Measurements from ENCODE around the gene ID2. TPM values are rescaled to one million over a fixed set of nuclear protein-coding genes. Genes with fewer than 3 reads are reported as not detected.
A peak's percentile ranks its signal among the peaks of the same experiment; 100 is the strongest.

ID2 gene
- 252 TPM for polyA plus RNA-seq (2013, experiment 1 of 2)
- 263 TPM for polyA plus RNA-seq (2013, experiment 2 of 2)

- peak within 1 kb of the TSS; percentile 66 to 88 for H3K4me3 ChIP-seq (ENCODE audit: low read length in 2 of 2)
- peak within 1 kb of the TSS; percentile 98 for H3K9ac ChIP-seq (ENCODE audit: low read depth, low read length, poor library complexity)
- no peak within 1 kb of the TSS for H4K91ac ChIP-seq (ENCODE audit: low read depth, low read length, poor library complexity)
- H3K79me1 ChIP-seq (ENCODE audit: low read depth, low read length), result peaks cover 2% of the 10 kb centered on the region
- peak within 1 kb of the TSS; percentile 92 for H3K4me2 ChIP-seq (ENCODE audit: insufficient read depth, low read length, poor library complexity, severe bottlenecking)
- no peaks in the 10 kb centered on the region for H3K27me3 ChIP-seq (ENCODE audit: control insufficient read depth in 3 of 3, insufficient read depth in 3 of 3, low read depth in 1 of 3, low read length in 3 of 3)
- WGBS, 2 donors (ENCODE audit: extremely low coverage in 2 of 2, insufficient read length in 2 of 2, insufficient replicate concordance in 1 of 2), result no CpG with 5 or more reads among the region's 70 CpGs
- H3K9me3 ChIP-seq (replicated peaks in 1 of 2; ENCODE audit: control insufficient read depth in 2 of 2, insufficient read depth in 1 of 2, low read depth in 1 of 2, low read length in 2 of 2), result no peaks in the 10 kb centered on the region
- no peak within 1 kb of the TSS for H3K14ac ChIP-seq (ENCODE audit: low read length)
- peak within 1 kb of the TSS; percentile 92 for H3K18ac ChIP-seq (ENCODE audit: low read length)
- DNase-seq (ENCODE audit: low spot score), result peak; percentile 98
- peak within 1 kb of the TSS; percentile 74 for H3K27ac ChIP-seq (replicated peaks; ENCODE audit: low read length)
- H2AK5ac ChIP-seq (ENCODE audit: low read depth, low read length), result no peak within 1 kb of the TSS
- H2BK120ac ChIP-seq (ENCODE audit: low read depth, low read length), result no peak within 1 kb of the TSS
- H2BK12ac ChIP-seq (ENCODE audit: low read length), result no peak within 1 kb of the TSS
- peak within 1 kb of the TSS; percentile 32 for H2BK15ac ChIP-seq (ENCODE audit: low read length)
- H4K8ac ChIP-seq (ENCODE audit: low read depth, low read length), result no peak within 1 kb of the TSS
- H2AFZ ChIP-seq (ENCODE audit: low read length), result peak within 1 kb of the TSS; percentile 62
- H3K4ac ChIP-seq (ENCODE audit: low read length), result no peak within 1 kb of the TSS
- peak within 1 kb of the TSS; percentile 99 for H3K23ac ChIP-seq (ENCODE audit: low read depth, low read length, poor library complexity)
- no peak within 1 kb of the TSS for H2BK5ac ChIP-seq (ENCODE audit: low read length)
- peaks cover 14 to 35% of the 10 kb centered on the region in 2 donors for H3K4me1 ChIP-seq (ENCODE audit: control insufficient read depth in 2 of 2, insufficient read depth in 1 of 2, low read depth in 1 of 2, low read length in 2 of 2)
- H3K36me3 ChIP-seq (replicated peaks in 1 of 2; ENCODE audit: control insufficient read depth in 2 of 2, insufficient read depth in 2 of 2, low read length in 2 of 2), result no peaks in the 10 kb centered on the region
Measured at GRCh38 chr2:8681786-8682692, at the start of gene ID2. Gene ID2 (plus strand): TSS chr2:8682056. CDS start chr2:8682166, 110 bp downstream.

GRCh38 chr2:8632755-8633154 lies 49.1 kb upstream of the ID2 start:
- Histone ChIP-seq H2BK5ac (ENCODE audit: low read length) (peak overlapping the region; percentile 71), H3K23ac (ENCODE audit: low read depth, low read length, poor library complexity) (no peak overlapping the region), H4K91ac (ENCODE audit: low read depth, low read length, poor library complexity) (no peak overlapping the region), H2BK15ac (ENCODE audit: low read length) (peak overlapping the region; percentile 73), H2AK5ac (ENCODE audit: low read depth, low read length) (peak overlapping the region; percentile 58), H3K9me3 (replicated peaks in 1 of 2; ENCODE audit: control insufficient read depth in 2 of 2, insufficient read depth in 1 of 2, low read depth in 1 of 2, low read length in 2 of 2) (no peaks in the 10 kb centered on the region), H3K4me3 (ENCODE audit: low read length in 2 of 2) (no peak overlapping the region), H3K27ac (replicated peaks; ENCODE audit: low read length) (no peak overlapping the region), H3K14ac (ENCODE audit: low read length) (peak overlapping the region; percentile 49), H2BK12ac (ENCODE audit: low read length) (no peak overlapping the region), H3K18ac (ENCODE audit: low read length) (peak overlapping the region; percentile 81), H3K4me1 (ENCODE audit: control insufficient read depth in 2 of 2, insufficient read depth in 1 of 2, low read depth in 1 of 2, low read length in 2 of 2) (peaks cover 16 to 17% of the 10 kb centered on the region in 2 donors), H3K9ac (ENCODE audit: low read depth, low read length, poor library complexity) (no peak overlapping the region), H2BK120ac (ENCODE audit: low read depth, low read length) (no peak overlapping the region), H4K8ac (ENCODE audit: low read depth, low read length) (no peak overlapping the region), H2AFZ (ENCODE audit: low read length) (no peak overlapping the region), H3K79me1 (ENCODE audit: low read depth, low read length) (no peaks in the 10 kb centered on the region), H3K36me3 (replicated peaks in 1 of 2; ENCODE audit: control insufficient read depth in 2 of 2, insufficient read depth in 2 of 2, low read length in 2 of 2) (no peaks in the 10 kb centered on the region), H3K4me2 (ENCODE audit: insufficient read depth, low read length, poor library complexity, severe bottlenecking) (no peak overlapping the region), H3K4ac (ENCODE audit: low read length) (no peak overlapping the region), H3K27me3 (ENCODE audit: control insufficient read depth in 3 of 3, insufficient read depth in 3 of 3, low read depth in 1 of 3, low read length in 3 of 3) (no peaks in the 10 kb centered on the region)
- no CpG with 5 or more reads among the region's 11 CpGs for WGBS, 2 donors (ENCODE audit: extremely low coverage in 2 of 2, insufficient read length in 2 of 2, insufficient replicate concordance in 1 of 2)
- DNase-seq (ENCODE audit: low spot score), result no peak

- peaks cover 21% of the 10 kb centered on the region in 2 donors for H3K4me1 ChIP-seq (ENCODE audit: control insufficient read depth in 2 of 2, insufficient read depth in 1 of 2, low read depth in 1 of 2, low read length in 2 of 2)
- H3K14ac ChIP-seq (ENCODE audit: low read length), result peak overlapping the region; percentile 49
- H3K79me1 ChIP-seq (ENCODE audit: low read depth, low read length), result no peaks in the 10 kb centered on the region
- no CpG with 5 or more reads among the region's 7 CpGs for WGBS, 2 donors (ENCODE audit: extremely low coverage in 2 of 2, insufficient read length in 2 of 2, insufficient replicate concordance in 1 of 2)
- no peak overlapping the region for H2AFZ ChIP-seq (ENCODE audit: low read length)
- no peaks in the 10 kb centered on the region for H3K36me3 ChIP-seq (replicated peaks in 1 of 2; ENCODE audit: control insufficient read depth in 2 of 2, insufficient read depth in 2 of 2, low read length in 2 of 2)
- peak overlapping the region; percentile 81 for H3K18ac ChIP-seq (ENCODE audit: low read length)
- no peaks in the 10 kb centered on the region for H3K27me3 ChIP-seq (ENCODE audit: control insufficient read depth in 3 of 3, insufficient read depth in 3 of 3, low read depth in 1 of 3, low read length in 3 of 3)
- H2BK5ac ChIP-seq (ENCODE audit: low read length), result peak overlapping the region; percentile 71
- H2BK12ac ChIP-seq (ENCODE audit: low read length), result no peak overlapping the region
- H3K4me3 ChIP-seq (ENCODE audit: low read length in 2 of 2), result no peak overlapping the region
- no peak overlapping the region for H2BK120ac ChIP-seq (ENCODE audit: low read depth, low read length)
- H3K23ac ChIP-seq (ENCODE audit: low read depth, low read length, poor library complexity), result no peak overlapping the region
- H3K9me3 ChIP-seq (replicated peaks in 1 of 2; ENCODE audit: control insufficient read depth in 2 of 2, insufficient read depth in 1 of 2, low read depth in 1 of 2, low read length in 2 of 2), result no peaks in the 10 kb centered on the region
- no peak overlapping the region for H4K8ac ChIP-seq (ENCODE audit: low read depth, low read length)
- H2AK5ac ChIP-seq (ENCODE audit: low read depth, low read length), result peak overlapping the region; percentile 58
- H2BK15ac ChIP-seq (ENCODE audit: low read length), result peak overlapping the region; percentile 84
- H3K9ac ChIP-seq (ENCODE audit: low read depth, low read length, poor library complexity), result no peak overlapping the region
- no peak overlapping the region for H3K27ac ChIP-seq (replicated peaks; ENCODE audit: low read length)
- no peak overlapping the region for H3K4me2 ChIP-seq (ENCODE audit: insufficient read depth, low read length, poor library complexity, severe bottlenecking)
- no peak overlapping the region for H3K4ac ChIP-seq (ENCODE audit: low read length)
- no peak for DNase-seq (ENCODE audit: low spot score)
- no peak overlapping the region for H4K91ac ChIP-seq (ENCODE audit: low read depth, low read length, poor library complexity)
Measured at GRCh38 chr2:8633186-8633734, 48.6 kb upstream of the ID2 start.

- no peaks in the 10 kb centered on the region for H3K36me3 ChIP-seq (replicated peaks in 1 of 2; ENCODE audit: control insufficient read depth in 2 of 2, insufficient read depth in 2 of 2, low read length in 2 of 2)
- no peak for DNase-seq (ENCODE audit: low spot score)
- peaks cover 24 to 26% of the 10 kb centered on the region in 2 donors for H3K4me1 ChIP-seq (ENCODE audit: control insufficient read depth in 2 of 2, insufficient read depth in 1 of 2, low read depth in 1 of 2, low read length in 2 of 2)
- H2BK15ac ChIP-seq (ENCODE audit: low read length), result peak overlapping the region; percentile 84
- no peak overlapping the region for H3K27ac ChIP-seq (replicated peaks; ENCODE audit: low read length)
- peak overlapping the region; percentile 82 for H3K18ac ChIP-seq (ENCODE audit: low read length)
- no peak overlapping the region for H2BK5ac ChIP-seq (ENCODE audit: low read length)
- no peak overlapping the region for H4K91ac ChIP-seq (ENCODE audit: low read depth, low read length, poor library complexity)
- peak overlapping the region; percentile 13 for H2BK120ac ChIP-seq (ENCODE audit: low read depth, low read length)
- H2AFZ ChIP-seq (ENCODE audit: low read length), result no peak overlapping the region
- no peaks in the 10 kb centered on the region for H3K27me3 ChIP-seq (ENCODE audit: control insufficient read depth in 3 of 3, insufficient read depth in 3 of 3, low read depth in 1 of 3, low read length in 3 of 3)
- H3K23ac ChIP-seq (ENCODE audit: low read depth, low read length, poor library complexity), result no peak overlapping the region
- peak overlapping the region; percentile 58 for H2AK5ac ChIP-seq (ENCODE audit: low read depth, low read length)
- H3K9ac ChIP-seq (ENCODE audit: low read depth, low read length, poor library complexity), result no peak overlapping the region
- peak overlapping the region; percentile 21 for H3K14ac ChIP-seq (ENCODE audit: low read length)
- no peaks in the 10 kb centered on the region for H3K9me3 ChIP-seq (replicated peaks in 1 of 2; ENCODE audit: control insufficient read depth in 2 of 2, insufficient read depth in 1 of 2, low read depth in 1 of 2, low read length in 2 of 2)
- peak overlapping the region; percentile 26 for H3K4ac ChIP-seq (ENCODE audit: low read length)
- no peak overlapping the region for H2BK12ac ChIP-seq (ENCODE audit: low read length)
- no peak overlapping the region for H3K4me2 ChIP-seq (ENCODE audit: insufficient read depth, low read length, poor library complexity, severe bottlenecking)
- H3K79me1 ChIP-seq (ENCODE audit: low read depth, low read length), result no peaks in the 10 kb centered on the region
- H4K8ac ChIP-seq (ENCODE audit: low read depth, low read length), result no peak overlapping the region
- WGBS, 2 donors (ENCODE audit: extremely low coverage in 2 of 2, insufficient read length in 2 of 2, insufficient replicate concordance in 1 of 2), result no CpG with 5 or more reads among the region's 14 CpGs
- H3K4me3 ChIP-seq (ENCODE audit: low read length in 2 of 2), result no peak overlapping the region
Measured at GRCh38 chr2:8633735-8634313, 48.0 kb upstream of the ID2 start.
